Ishikawa (cell line): ENCODE results near the gene ZNF345.

Experiments used
- CEBPB ChIP-seq: IDR thresholded peaks from 2 replicates; pipeline ENCODE4 v1.6.1; 2012
- CREB1 ChIP-seq: IDR thresholded peaks from 2 replicates; pipeline ENCODE4 v1.6.1; 2012; ENCODE audit warnings: low read depth
- EGR1 ChIP-seq: IDR thresholded peaks from 2 replicates; pipeline ENCODE4 v1.6.1; 2012
- EP300 ChIP-seq: IDR thresholded peaks from 2 replicates; pipeline ENCODE4 v1.6.1; 2012; ENCODE audit warnings: borderline replicate concordance
- FOXM1 ChIP-seq: IDR thresholded peaks from 2 replicates; pipeline ENCODE4 v1.6.1; 2012; ENCODE audit warnings: low read depth, borderline replicate concordance
- MAX ChIP-seq: IDR thresholded peaks from 2 replicates; pipeline ENCODE4 v1.6.1; 2012
- NFIC ChIP-seq: IDR thresholded peaks from 2 replicates; pipeline ENCODE4 v1.6.1; 2012
- RAD21 ChIP-seq: IDR thresholded peaks from 2 replicates; pipeline ENCODE4 v1.6.1; 2012; ENCODE audit warnings: low read depth
- REST ChIP-seq: IDR thresholded peaks from 2 replicates; pipeline ENCODE4 v1.6.1; 2012; ENCODE audit warnings: low read depth, mild to moderate bottlenecking
- TAF1 ChIP-seq: IDR thresholded peaks from 2 replicates; pipeline ENCODE4 v1.6.1; 2012; ENCODE audit warnings: low read depth, mild to moderate bottlenecking
- TCF12 ChIP-seq: IDR thresholded peaks from 2 replicates; pipeline ENCODE4 v1.6.1; 2012; ENCODE audit warnings: low read depth
- TEAD4 ChIP-seq: IDR thresholded peaks from 2 replicates; pipeline ENCODE4 v1.6.1; 2012
- USF1 ChIP-seq: IDR thresholded peaks from 2 replicates; pipeline ENCODE4 v1.6.1; 2012
- YY1 ChIP-seq: IDR thresholded peaks from 2 replicates; pipeline ENCODE4 v1.6.1; 2012; ENCODE audit warnings: low read depth
- ZBTB7A ChIP-seq: IDR thresholded peaks from 2 replicates; pipeline ENCODE4 v1.6.1; 2012; ENCODE audit warnings: low read depth

ZNF345 gene

GRCh38 chr19:36849701-36850558 is 746 bp upstream of the ZNF345 start:
- TF ChIP-seq MAX (0 out of 2 replicates have a peak, but pooled peaks have one; percentile 12), CEBPB (no peak), REST (no peak), YY1 (peak; percentile 78)

- no peak for TF ChIP-seq FOXM1
- TF ChIP-seq REST, result no peak
- TF ChIP-seq TAF1, result no peak
- TF ChIP-seq CEBPB, result no peak
- TF ChIP-seq USF1, result no peak
- TF ChIP-seq TEAD4, result no peak
- TF ChIP-seq RAD21, result no peak
- TF ChIP-seq MAX, result no peak
- no peak for TF ChIP-seq TCF12
- TF ChIP-seq EGR1, result no peak
- no peak for TF ChIP-seq EP300
- no peak for TF ChIP-seq NFIC
- TF ChIP-seq YY1, result no peak
- TF ChIP-seq CREB1, result no peak
- no peak for TF ChIP-seq ZBTB7A
Observed at GRCh38 chr19:36851898-36852297, 1.2 kb downstream of the ZNF345 start.

GRCh38 chr19:36876993-36877938 is 26.6 kb downstream of the ZNF345 start:
- TF ChIP-seq EGR1 (no peak), TCF12 (no peak), REST (no peak), CEBPB (no peak), RAD21 (no peak), USF1 (no peak), CREB1 (no peak), EP300 (no peak), TAF1 (no peak)

- TF ChIP-seq YY1 (no peak), ZBTB7A (no peak), NFIC (no peak), FOXM1 (no peak), USF1 (no peak), RAD21 (no peak), EGR1 (no peak), TCF12 (no peak), REST (no peak), CREB1 (no peak)
Observed at GRCh38 chr19:36891768-36892357, 41.2 kb downstream of the ZNF345 start.
